Lower leg skin (tissue), 3 donors: Measurements from ENCODE around the gene SPZ1.
"Not testable (repeated sequence)": the region's sequence is repeated elsewhere in the genome, so short reads cannot be mapped to it uniquely, and the experiment has no call there.

ENCODE experiments used
- POLR2A ChIP-seq, 2 donors: fragments of 450-650 bp; IDR thresholded peaks; one replicate each; pipeline ENCODE4 v1.6.1; 2016 to 2017; ENCODE audit warnings: antibody characterized with exemption in 2 of 2, mild to moderate bottlenecking in 1 of 2, moderate library complexity in 1 of 2
- TF ChIP-seq, protein P1 (sequence below), 3 donors: fragments of 450-650 bp; IDR thresholded peaks; one replicate each; pipeline ENCODE4 v1.5.1; 2016; ENCODE audit warnings: antibody characterized with exemption in 3 of 3, mild to moderate bottlenecking in 3 of 3, moderate library complexity in 2 of 3

- TF ChIP-seq, protein P1, sequence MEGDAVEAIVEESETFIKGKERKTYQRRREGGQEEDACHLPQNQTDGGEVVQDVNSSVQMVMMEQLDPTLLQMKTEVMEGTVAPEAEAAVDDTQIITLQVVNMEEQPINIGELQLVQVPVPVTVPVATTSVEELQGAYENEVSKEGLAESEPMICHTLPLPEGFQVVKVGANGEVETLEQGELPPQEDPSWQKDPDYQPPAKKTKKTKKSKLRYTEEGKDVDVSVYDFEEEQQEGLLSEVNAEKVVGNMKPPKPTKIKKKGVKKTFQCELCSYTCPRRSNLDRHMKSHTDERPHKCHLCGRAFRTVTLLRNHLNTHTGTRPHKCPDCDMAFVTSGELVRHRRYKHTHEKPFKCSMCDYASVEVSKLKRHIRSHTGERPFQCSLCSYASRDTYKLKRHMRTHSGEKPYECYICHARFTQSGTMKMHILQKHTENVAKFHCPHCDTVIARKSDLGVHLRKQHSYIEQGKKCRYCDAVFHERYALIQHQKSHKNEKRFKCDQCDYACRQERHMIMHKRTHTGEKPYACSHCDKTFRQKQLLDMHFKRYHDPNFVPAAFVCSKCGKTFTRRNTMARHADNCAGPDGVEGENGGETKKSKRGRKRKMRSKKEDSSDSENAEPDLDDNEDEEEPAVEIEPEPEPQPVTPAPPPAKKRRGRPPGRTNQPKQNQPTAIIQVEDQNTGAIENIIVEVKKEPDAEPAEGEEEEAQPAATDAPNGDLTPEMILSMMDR (IDR thresholded peaks at IDR 0.05) = not testable (repeated sequence)
- not testable (repeated sequence) for TF ChIP-seq POLR2A (IDR thresholded peaks at IDR 0.05)
These were observed 19.0 kb upstream of the SPZ1 start for GRCh38 chr5:80300796-80301195.
